DOHH2 (cell line): ENCODE measurements around the gene EFCAB7.

ENCODE experiments used
- CTCF ChIP-seq: fragments of 200-600 bp; sonication (generic); IDR thresholded peaks from one replicate; pipeline ENCODE4 v1.5.1; 2014; ENCODE audit warnings: antibody characterized with exemption, mild to moderate bottlenecking, low read depth, low read length; ENCODE audit not compliant: poor library complexity, severe bottlenecking
- EZH2phosphoT487 ChIP-seq: fragments of 200-600 bp; sonication (generic); IDR thresholded peaks from 2 replicates; pipeline ENCODE4 v1.6.1; 2017; ENCODE audit warnings: borderline replicate concordance, mild to moderate bottlenecking, antibody characterized with exemption, low read length, moderate library complexity, mixed read lengths

GRCh38 chr1:63512584-63512983, 10.7 kb upstream of the EFCAB7 start:
- no peak for TF ChIP-seq CTCF
- TF ChIP-seq EZH2phosphoT487: no peak
